ENCODE data around the gene CFAP126. TPM values are rescaled to one million over a fixed set of nuclear protein-coding genes. Genes with fewer than 3 reads are reported as not detected.

CFAP126 gene
- total RNA-seq = not detected in 2 replicates

GRCh38 chr1:161367684-161368400 lies at the start of gene CFAP126:
Gene CFAP126 (minus strand): TSS chr1:161367876. CDS start chr1:161367868, 8 bp downstream.

Other genes starting within 250 kb of the CFAP126 start
- 96.8 and 148 TPM in 2 replicates for gene PFDN2, start 249.8 kb downstream of the CFAP126 start, total RNA-seq
- gene NIT1, start 249.8 kb downstream of the CFAP126 start, total RNA-seq = 9.7 and 14.7 TPM in 2 replicates
- 31.2 and 35.4 TPM in 2 replicates for gene DEDD, start 235.2 kb downstream of the CFAP126 start, total RNA-seq
- 105 and 141 TPM in 2 replicates for gene UFC1, start 213.9 kb downstream of the CFAP126 start, total RNA-seq
- gene USP21, start 208.4 kb downstream of the CFAP126 start, total RNA-seq = 3.3 and 5.5 TPM in 2 replicates
- 16.3 and 17.5 TPM in 2 replicates for gene PPOX, start 201.4 kb downstream of the CFAP126 start, total RNA-seq
- 18.5 and 19.8 TPM in 2 replicates for gene B4GALT3, start 190.4 kb downstream of the CFAP126 start, total RNA-seq
- gene ADAMTS4, start 168.8 kb downstream of the CFAP126 start, total RNA-seq = 16.0 and 16.6 TPM in 2 replicates
- 206 and 233 TPM in 2 replicates for gene NDUFS2, start 165.5 kb downstream of the CFAP126 start, total RNA-seq
- gene FCER1G, start 152.6 kb downstream of the CFAP126 start, total RNA-seq = not detected in 2 replicates
- not detected in 2 replicates for gene APOA2, start 144.2 kb downstream of the CFAP126 start, total RNA-seq
- gene TOMM40L, start 141.8 kb downstream of the CFAP126 start, total RNA-seq = 15.9 and 21.9 TPM in 2 replicates
- gene NR1I3, start 129.7 kb downstream of the CFAP126 start, total RNA-seq = not detected in 2 replicates
- not detected in 2 replicates for gene PCP4L1, start 109.1 kb downstream of the CFAP126 start, total RNA-seq
- gene MPZ, start 57.9 kb downstream of the CFAP126 start, total RNA-seq = 0.15 and 0.32 TPM in 2 replicates
- gene SDHC, start 53.5 kb downstream of the CFAP126 start, total RNA-seq = 22.1 and 46.2 TPM in 2 replicates
- gene FCGR2A, start 137.6 kb upstream of the CFAP126 start, total RNA-seq = not detected in 2 replicates
- gene HSPA6, start 156.7 kb upstream of the CFAP126 start, total RNA-seq = 0.30 and 0.32 TPM in 2 replicates
- not detected in 2 replicates for gene FCGR3A, start 181.9 kb upstream of the CFAP126 start, total RNA-seq